HG03558 (cell line): ENCODE results near the gene POC1B.
A peak's percentile ranks its signal among the peaks of the same experiment; 100 is the strongest.
"Not testable (repeated sequence)": the region's sequence is repeated elsewhere in the genome, so short reads cannot be mapped to it uniquely, and the experiment has no call there.

Experiments
- ATAC-seq: cut with Tn5 transposase; IDR thresholded peaks from one replicate; pipeline ENCODE4 v1.9.1; 2021; ENCODE audit warnings: moderate number of reproducible peaks; ENCODE audit not compliant: unreplicated experiment; ENCODE audit errors: extremely low read depth

The POC1B gene

GRCh38 chr12:89468648-89469326 is 57.1 kb downstream of the POC1B start:
- ATAC-seq: peak; percentile 66

- ATAC-seq: no peak
Measured at GRCh38 chr12:89468017-89468416, 57.8 kb downstream of the POC1B start.

GRCh38 chr12:89464974-89465592 is 60.8 kb downstream of the POC1B start:
- ATAC-seq: no peak

- ATAC-seq: peak; percentile 94
Measured at GRCh38 chr12:89461649-89462612, 63.9 kb downstream of the POC1B start.

GRCh38 chr12:89461190-89461589 is 64.7 kb downstream of the POC1B start:
- ATAC-seq: no peak

- not testable (repeated sequence) for ATAC-seq
Measured at GRCh38 chr12:89459279-89459678, 66.6 kb downstream of the POC1B start.

GRCh38 chr12:89456565-89456964 is 69.3 kb downstream of the POC1B start:
- no peak for ATAC-seq

- ATAC-seq: no peak
Measured at GRCh38 chr12:89454080-89454848, 71.6 kb downstream of the POC1B start.

GRCh38 chr12:89453121-89453978 is 72.5 kb downstream of the POC1B start:
- ATAC-seq: no peak

- ATAC-seq: no peak
Measured at GRCh38 chr12:89451841-89452251, 74.0 kb downstream of the POC1B start.

GRCh38 chr12:89450907-89451306 is 74.9 kb downstream of the POC1B start:
- ATAC-seq: no peak

GRCh38 chr12:89448951-89449371 is 76.9 kb downstream of the POC1B start:
- ATAC-seq: no peak

GRCh38 chr12:89448526-89448925 is 77.3 kb downstream of the POC1B start:
- ATAC-seq: no peak

GRCh38 chr12:89439941-89440340 is 85.9 kb downstream of the POC1B start:
- ATAC-seq: no peak

GRCh38 chr12:89437231-89437630 is 88.6 kb downstream of the POC1B start:
- ATAC-seq: no peak

- no peak for ATAC-seq
Measured at GRCh38 chr12:89436062-89436461, 89.8 kb downstream of the POC1B start.

GRCh38 chr12:89433634-89434033 is 92.2 kb downstream of the POC1B start:
- ATAC-seq: no peak

- ATAC-seq: no peak
Measured at GRCh38 chr12:89432396-89432795, 93.5 kb downstream of the POC1B start.

- no peak for ATAC-seq
Measured at GRCh38 chr12:89429528-89429927, 96.3 kb downstream of the POC1B start.
